WERI-Rb-1 (cell line): ENCODE results near the gene ANP32A.

Experiments used
- DNase-seq: peaks from one replicate; pipeline ENCODE4 v3.0.0-alpha.2; 2020
- H3K27ac ChIP-seq: fragments of 250-450 bp; sonication (Bioruptor Pico); 2 replicates; pipeline ENCODE4 v1.5.1; 2020; ENCODE audit warnings: mild to moderate bottlenecking, moderate library complexity
- H3K27me3 ChIP-seq: fragments of 250-450 bp; sonication (Bioruptor Pico); 2 replicates; pipeline ENCODE4 v1.5.1; 2021; ENCODE audit warnings: mild to moderate bottlenecking, low read depth, moderate library complexity; ENCODE audit not compliant: insufficient read depth, severe bottlenecking
- H3K36me3 ChIP-seq: fragments of 250-450 bp; sonication (Bioruptor Pico); 2 replicates; pipeline ENCODE4 v1.5.1; 2020; ENCODE audit warnings: mild to moderate bottlenecking, moderate library complexity
- H3K4me3 ChIP-seq: 2 replicates; pipeline ENCODE4 v1.5.1; 2011; ENCODE audit warnings: low read depth, mild to moderate bottlenecking, control low read depth, low read length
- H3K9me3 ChIP-seq: fragments of 250-450 bp; sonication (Bioruptor Pico); 2 replicates; pipeline ENCODE4 v1.5.1; 2021; ENCODE audit warnings: mild to moderate bottlenecking, moderate library complexity; ENCODE audit not compliant: severe bottlenecking
- TF ChIP-seq, protein P1 (sequence below): IDR thresholded peaks from 2 replicates; pipeline ENCODE4 v1.5.1; 2011; ENCODE audit warnings: low read depth, mild to moderate bottlenecking, control low read depth, inconsistent platforms, low read length

Gene ANP32A

DNA sequence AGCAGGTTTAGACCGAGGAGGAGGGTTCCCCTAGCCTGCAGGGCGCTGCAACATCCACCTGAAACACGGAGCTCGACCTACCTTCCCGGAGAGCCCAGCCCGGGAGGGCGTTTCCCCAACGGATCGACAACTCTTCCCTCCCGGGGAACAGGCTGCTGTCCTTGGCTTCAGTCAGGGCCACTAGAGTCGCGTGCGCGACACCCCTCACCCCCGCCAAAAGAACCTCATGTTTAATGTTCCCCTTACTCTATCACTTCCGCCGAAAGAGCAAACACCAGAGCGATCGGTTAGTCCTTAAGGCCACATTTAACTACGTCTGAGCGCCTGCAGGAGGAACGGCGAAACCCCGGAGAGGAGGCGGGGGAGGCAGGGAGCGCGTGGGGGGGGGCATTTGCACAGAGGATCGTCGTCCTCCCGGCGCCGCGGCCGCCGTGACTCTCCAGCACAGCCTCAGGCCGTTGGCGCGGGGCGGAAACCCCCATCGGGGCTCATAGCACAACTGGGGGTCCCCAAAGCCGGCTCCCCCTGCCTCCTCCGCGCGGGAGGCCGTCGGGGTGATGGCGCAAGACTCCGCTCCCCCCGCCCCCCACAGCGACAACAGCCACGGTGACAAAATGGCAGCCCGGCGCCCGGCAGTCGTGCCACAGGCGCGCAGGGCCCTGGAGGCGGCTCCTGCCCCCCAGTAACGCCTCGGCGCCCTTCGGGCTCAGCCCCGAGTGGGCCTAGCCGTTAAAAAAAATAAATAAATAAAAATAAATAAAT lies 3.2 kb downstream of the ANP32A start:
- TF ChIP-seq, protein P1, sequence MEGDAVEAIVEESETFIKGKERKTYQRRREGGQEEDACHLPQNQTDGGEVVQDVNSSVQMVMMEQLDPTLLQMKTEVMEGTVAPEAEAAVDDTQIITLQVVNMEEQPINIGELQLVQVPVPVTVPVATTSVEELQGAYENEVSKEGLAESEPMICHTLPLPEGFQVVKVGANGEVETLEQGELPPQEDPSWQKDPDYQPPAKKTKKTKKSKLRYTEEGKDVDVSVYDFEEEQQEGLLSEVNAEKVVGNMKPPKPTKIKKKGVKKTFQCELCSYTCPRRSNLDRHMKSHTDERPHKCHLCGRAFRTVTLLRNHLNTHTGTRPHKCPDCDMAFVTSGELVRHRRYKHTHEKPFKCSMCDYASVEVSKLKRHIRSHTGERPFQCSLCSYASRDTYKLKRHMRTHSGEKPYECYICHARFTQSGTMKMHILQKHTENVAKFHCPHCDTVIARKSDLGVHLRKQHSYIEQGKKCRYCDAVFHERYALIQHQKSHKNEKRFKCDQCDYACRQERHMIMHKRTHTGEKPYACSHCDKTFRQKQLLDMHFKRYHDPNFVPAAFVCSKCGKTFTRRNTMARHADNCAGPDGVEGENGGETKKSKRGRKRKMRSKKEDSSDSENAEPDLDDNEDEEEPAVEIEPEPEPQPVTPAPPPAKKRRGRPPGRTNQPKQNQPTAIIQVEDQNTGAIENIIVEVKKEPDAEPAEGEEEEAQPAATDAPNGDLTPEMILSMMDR = no peak
- Histone ChIP-seq H3K9me3 (no peaks in the 10 kb centered on the region), H3K36me3 (peaks cover 33% of the 10 kb centered on the region), H3K27ac (peak overlapping the region; percentile 100), H3K27me3 (no peaks in the 10 kb centered on the region), H3K4me3 (peak overlapping the region; percentile 98)
- DNase-seq = peak; percentile 62

- TF ChIP-seq, protein P1 = no peak
- Histone ChIP-seq H3K27me3 (no peaks in the 10 kb centered on the region), H3K27ac (peak overlapping the region; percentile 100), H3K36me3 (peaks cover 33% of the 10 kb centered on the region), H3K4me3 (peak overlapping the region; percentile 98), H3K9me3 (no peaks in the 10 kb centered on the region)
- no peak for DNase-seq
These were observed 3.8 kb downstream of the ANP32A start for GRCh38 chr15:68816795-68817303.

DNA sequence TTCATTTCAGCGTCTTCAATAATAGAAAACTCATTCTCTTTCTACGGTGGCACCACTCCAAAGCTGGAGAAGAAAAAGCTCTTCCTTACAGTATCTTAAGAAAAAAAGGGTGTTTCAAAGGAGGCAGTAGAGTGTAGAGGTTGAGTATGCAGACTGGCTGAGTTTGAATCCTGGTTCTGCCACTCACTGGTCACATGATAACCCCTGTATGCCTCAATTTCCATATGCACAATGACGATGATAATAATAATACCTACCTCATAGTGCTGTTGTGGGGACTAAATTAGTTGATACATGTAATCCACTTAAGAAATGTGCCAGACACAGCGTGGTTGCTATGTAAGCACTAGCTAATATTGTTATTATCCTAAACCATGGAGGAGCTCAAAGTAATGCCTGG lies 4.5 kb downstream of the ANP32A start:
- H3K9me3 ChIP-seq = no peaks in the 10 kb centered on the region
- H3K4me3 ChIP-seq = peak overlapping the region; percentile 98

GRCh38 chr15:68815598-68815997 lies 5.1 kb downstream of the ANP32A start:
- DNase-seq = no peak
- Histone ChIP-seq H3K27ac (no peak overlapping the region), H3K36me3 (peaks cover 33% of the 10 kb centered on the region), H3K27me3 (no peaks in the 10 kb centered on the region), H3K4me3 (no peak overlapping the region), H3K9me3 (no peaks in the 10 kb centered on the region)
- TF ChIP-seq, protein P1 = no peak

More for the DNA sequence above, 4.5 kb downstream of the ANP32A start:
- no peak for DNase-seq
- H3K27ac ChIP-seq = no peak overlapping the region
- H3K36me3 ChIP-seq = peaks cover 33% of the 10 kb centered on the region
- TF ChIP-seq, protein P1 = no peak
- H3K27me3 ChIP-seq = no peaks in the 10 kb centered on the region

DNA sequence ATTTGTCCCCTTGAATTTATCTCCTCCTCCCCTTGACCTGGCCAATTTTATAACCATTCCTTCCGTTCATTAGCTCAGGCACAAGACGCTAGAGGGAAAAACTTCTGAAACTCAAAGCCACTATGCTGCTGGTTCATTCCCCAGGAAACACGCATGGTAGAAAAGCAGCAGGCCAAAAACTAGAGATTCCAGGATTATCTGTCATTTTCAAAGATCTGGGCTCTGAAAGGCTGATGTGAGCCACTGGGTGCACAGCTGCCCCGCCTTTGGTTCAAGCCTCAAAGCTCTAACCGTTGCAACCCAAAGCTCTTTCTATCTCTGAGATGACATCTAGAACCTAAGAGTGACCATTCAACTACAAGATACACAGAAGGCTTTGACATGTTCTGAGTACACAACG lies 6.1 kb downstream of the ANP32A start:
- peaks cover 37% of the 10 kb centered on the region for H3K36me3 ChIP-seq
- TF ChIP-seq, protein P1 = no peak
- no peak for DNase-seq

More for the DNA sequence above, 6.1 kb downstream of the ANP32A start:
- Histone ChIP-seq H3K27ac (no peak overlapping the region), H3K9me3 (no peaks in the 10 kb centered on the region), H3K27me3 (no peaks in the 10 kb centered on the region), H3K4me3 (no peak overlapping the region)
